NB4 (cell line): ENCODE data around the gene ALDH16A1.

Experiments
- DNase-seq: peaks from one replicate; pipeline ENCODE4 v3.0.0; 2010; ENCODE audit warnings: low read depth
- H3K4me3 ChIP-seq: one replicate; pipeline ENCODE4 v1.5.1; 2011; ENCODE audit warnings: mild to moderate bottlenecking, low read depth, low read length, moderate library complexity
- CTCF ChIP-seq: IDR thresholded peaks from one replicate; pipeline ENCODE4 v1.5.1; 2012; ENCODE audit warnings: low read depth, low read length
- MAX ChIP-seq: IDR thresholded peaks from 2 replicates; pipeline ENCODE4 v1.6.1; 2011; ENCODE audit warnings: low read depth, low read length
- MYC ChIP-seq: IDR thresholded peaks from 2 replicates; pipeline ENCODE4 v1.6.1; 2011; ENCODE audit warnings: low read depth, low read length
- POLR2A ChIP-seq: IDR thresholded peaks from 2 replicates; pipeline ENCODE4 v1.6.1; 2011; ENCODE audit warnings: mild to moderate bottlenecking; ENCODE audit not compliant: insufficient read length; ENCODE audit errors: extremely low read depth

The ALDH16A1 gene

GRCh38 chr19:49409441-49410029, 43.5 kb upstream of the ALDH16A1 start:
- peak; percentile 75 for DNase-seq
- no peak overlapping the region for H3K4me3 ChIP-seq
- TF ChIP-seq MAX, result 0 out of 2 replicates have a peak, but pooled peaks have one; percentile 21
- TF ChIP-seq MYC, result no peak

GRCh38 chr19:49411681-49412326, 41.2 kb upstream of the ALDH16A1 start:
- DNase-seq, result no peak
- no peak for TF ChIP-seq MYC
- TF ChIP-seq CTCF, result no peak
- no peak for TF ChIP-seq MAX
- TF ChIP-seq POLR2A, result no peak
- no peak overlapping the region for H3K4me3 ChIP-seq

- DNase-seq, result peak; percentile 44
- H3K4me3 ChIP-seq, result no peak overlapping the region
- TF ChIP-seq POLR2A, result no peak
- TF ChIP-seq CTCF, result no peak
- TF ChIP-seq MYC, result no peak
- no peak for TF ChIP-seq MAX
These were observed 39.7 kb upstream of the ALDH16A1 start for GRCh38 chr19:49413348-49413747.

GRCh38 chr19:49414256-49414655, 38.8 kb upstream of the ALDH16A1 start:
- TF ChIP-seq MAX, result peak; percentile 60
- no peak for TF ChIP-seq POLR2A
- no peak overlapping the region for H3K4me3 ChIP-seq
- DNase-seq, result peak; percentile 65

GRCh38 chr19:49415102-49415809, 37.8 kb upstream of the ALDH16A1 start:
- TF ChIP-seq MYC (peak; percentile 94), POLR2A (peak; percentile 48), MAX (peak; percentile 95), CTCF (no peak)
- H3K4me3 ChIP-seq, result peak overlapping the region; percentile 49
- DNase-seq, result peak; percentile 99

GRCh38 chr19:49415810-49416200, 37.2 kb upstream of the ALDH16A1 start:
- TF ChIP-seq CTCF (no peak), MAX (no peak), POLR2A (no peak), MYC (no peak)
- peak; percentile 65 for DNase-seq
- H3K4me3 ChIP-seq, result peak overlapping the region; percentile 49
